ENCODE results near the gene MICU1. TPM values are rescaled to one million over a fixed set of nuclear protein-coding genes. Genes with fewer than 3 reads are reported as not detected.

Gene MICU1
- total RNA-seq, 3 donors from 2014 or later (not counting 1 experiment from before 2014, with no cell fraction given), result 27.9 to 30.9 (median 29.4) TPM

DNA sequence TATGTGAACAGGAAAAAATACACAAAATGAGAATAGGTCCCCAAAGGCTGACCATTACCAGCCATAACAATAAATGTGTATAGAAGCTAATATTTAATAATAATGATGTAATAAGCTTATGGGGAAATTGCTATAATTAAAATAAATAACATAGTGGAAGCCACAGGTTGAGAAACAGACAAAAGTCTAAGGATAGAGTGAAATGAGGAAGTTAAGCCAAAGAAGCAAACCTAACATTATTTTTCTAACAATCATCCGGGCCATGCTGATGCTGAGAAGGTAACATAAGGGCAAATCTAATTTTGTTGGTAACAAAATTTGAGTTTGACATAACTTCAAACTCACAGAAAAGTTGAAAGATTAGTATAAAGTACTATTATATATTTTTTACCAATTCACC is 115.9 kb downstream of the MICU1 start:
- no peak overlapping the region for H3K4me3 ChIP-seq (ENCODE audit: low read length)
- no peak overlapping the region for H3K27ac ChIP-seq (ENCODE audit: low read length)
- no peak for TF ChIP-seq CTCF (IDR thresholded peaks at IDR 0.05)
- peaks cover 3 to 8% of the 10 kb centered on the region in 2 donors for H3K9me3 Mint-ChIP-seq
- ATAC-seq, result no peak
- DNase-seq, result no peak
- no peak overlapping the region for H3K27ac Mint-ChIP-seq
- no peaks in the 10 kb centered on the region for H3K4me1 Mint-ChIP-seq
- H3K27me3 Mint-ChIP-seq (ENCODE audit: low read depth in 2 of 2), result no peaks in the 10 kb centered on the region
- no peaks in the 10 kb centered on the region for H3K36me3 ChIP-seq (ENCODE audit: control insufficient read depth, insufficient read depth, low read length)
- no peaks in the 10 kb centered on the region for H3K27me3 ChIP-seq (ENCODE audit: control insufficient read depth, insufficient read depth, low read length)
- intact Hi-C loops (cut with micrococcal nuclease), result no loop called here
- no peaks in the 10 kb centered on the region for H3K9me3 ChIP-seq (ENCODE audit: control insufficient read depth, insufficient read depth, low read length)
- no CpG with 5 or more reads among the region's 1 CpG for WGBS (ENCODE audit: insufficient coverage)
- no peaks in the 10 kb centered on the region for H3K4me1 ChIP-seq (ENCODE audit: control insufficient read depth, insufficient read depth, low read length)
- H3K4me3 Mint-ChIP-seq, result no peak overlapping the region
- peaks cover 13% of the 10 kb centered on the region for H3K36me3 Mint-ChIP-seq

DNA sequence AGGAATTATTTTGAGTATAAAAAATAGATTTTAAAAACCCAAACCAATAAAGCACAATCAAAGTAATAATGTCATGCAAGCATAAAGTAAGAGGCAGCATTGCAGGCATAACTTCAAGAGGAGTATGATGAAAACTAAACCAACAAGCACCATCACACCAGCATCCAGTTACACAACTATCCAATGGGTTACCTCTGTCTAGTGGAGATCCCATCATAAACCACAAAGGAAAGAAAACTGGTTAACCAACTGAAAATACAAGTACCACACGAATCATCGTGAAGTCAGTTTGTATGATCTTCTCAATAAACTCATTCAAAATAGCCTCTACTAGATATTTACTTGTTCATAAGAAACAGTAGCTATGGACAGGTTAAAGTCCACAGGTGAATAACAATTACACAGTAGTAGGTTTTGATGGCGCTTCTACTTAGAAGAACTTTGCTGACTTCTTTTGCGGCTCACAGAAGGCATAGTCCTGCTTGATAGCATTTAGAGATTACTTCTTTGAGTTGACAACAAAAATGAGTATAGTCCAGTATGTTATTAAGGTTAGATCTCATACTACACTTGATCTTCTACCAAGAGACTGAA is 116.6 kb downstream of the MICU1 start:
- 90% methylated on average over 4 of the region's 4 CpGs for WGBS (ENCODE audit: insufficient coverage)
- no peak for TF ChIP-seq CTCF (IDR thresholded peaks at IDR 0.05)

DNA sequence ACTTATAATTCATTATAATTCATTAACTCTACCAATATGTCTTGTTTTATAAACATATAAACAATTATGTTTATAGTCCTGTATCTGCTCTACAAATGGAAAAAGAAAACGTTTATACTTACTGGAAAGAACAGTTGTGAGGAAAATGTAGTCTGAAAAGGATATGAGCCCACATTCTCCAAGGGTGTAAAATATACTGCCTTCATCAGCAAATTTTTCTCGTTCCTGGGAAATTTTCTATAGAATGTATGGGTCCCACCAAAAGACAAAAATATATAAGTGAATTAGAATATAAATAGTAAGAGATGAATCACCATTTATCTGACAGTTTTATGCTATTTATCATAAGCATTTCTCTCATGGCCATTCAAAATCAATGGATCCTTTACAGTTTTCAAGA is 117.8 kb downstream of the MICU1 start:
- ATAC-seq (no peak), DNase-seq (no peak)
- peaks cover 2 to 5% of the 10 kb centered on the region in 2 donors for H3K4me1 Mint-ChIP-seq
- no peak overlapping the region for H3K27ac Mint-ChIP-seq
- H3K27me3 ChIP-seq (ENCODE audit: control insufficient read depth, insufficient read depth, low read length), result no peaks in the 10 kb centered on the region
- H3K4me3 Mint-ChIP-seq, result no peak overlapping the region
- no peaks in the 10 kb centered on the region for H3K9me3 ChIP-seq (ENCODE audit: control insufficient read depth, insufficient read depth, low read length)
- H3K9me3 Mint-ChIP-seq, result peaks cover 0 to under 1% of the 10 kb centered on the region in 2 donors
- no CpG with 5 or more reads among the region's 2 CpGs for WGBS (ENCODE audit: insufficient coverage)
- TF ChIP-seq CTCF (IDR thresholded peaks at IDR 0.05), result no peak
- H3K36me3 Mint-ChIP-seq, result peaks cover 10% of the 10 kb centered on the region
- H3K27ac ChIP-seq (ENCODE audit: low read length), result no peak overlapping the region
- no peaks in the 10 kb centered on the region for H3K36me3 ChIP-seq (ENCODE audit: control insufficient read depth, insufficient read depth, low read length)
- no peak overlapping the region for H3K4me3 ChIP-seq (ENCODE audit: low read length)
- H3K27me3 Mint-ChIP-seq (ENCODE audit: low read depth in 2 of 2), result no peaks in the 10 kb centered on the region
- H3K4me1 ChIP-seq (ENCODE audit: control insufficient read depth, insufficient read depth, low read length), result no peaks in the 10 kb centered on the region
- intact Hi-C loops (cut with micrococcal nuclease), result no loop called here

More for the DNA sequence above, 116.6 kb downstream of the MICU1 start:
- DNase-seq, result no peak
- Histone ChIP-seq H3K9me3 (ENCODE audit: control insufficient read depth, insufficient read depth, low read length) (no peaks in the 10 kb centered on the region), H3K27ac (ENCODE audit: low read length) (no peak overlapping the region), H3K4me1 (ENCODE audit: control insufficient read depth, insufficient read depth, low read length) (no peaks in the 10 kb centered on the region), H3K27me3 (ENCODE audit: control insufficient read depth, insufficient read depth, low read length) (no peaks in the 10 kb centered on the region), H3K36me3 (ENCODE audit: control insufficient read depth, insufficient read depth, low read length) (no peaks in the 10 kb centered on the region), H3K4me3 (ENCODE audit: low read length) (no peak overlapping the region)
- no peaks in the 10 kb centered on the region for H3K27me3 Mint-ChIP-seq (ENCODE audit: low read depth in 2 of 2)
- H3K9me3 Mint-ChIP-seq, result peaks cover 0 to 8% of the 10 kb centered on the region in 2 donors
- peaks cover 9% of the 10 kb centered on the region for H3K36me3 Mint-ChIP-seq
- intact Hi-C loops (cut with micrococcal nuclease), result no loop called here
- no peak overlapping the region for H3K4me3 Mint-ChIP-seq
- no peak for ATAC-seq
- H3K27ac Mint-ChIP-seq, result no peak overlapping the region
- H3K4me1 Mint-ChIP-seq, result no peaks in the 10 kb centered on the region

DNA sequence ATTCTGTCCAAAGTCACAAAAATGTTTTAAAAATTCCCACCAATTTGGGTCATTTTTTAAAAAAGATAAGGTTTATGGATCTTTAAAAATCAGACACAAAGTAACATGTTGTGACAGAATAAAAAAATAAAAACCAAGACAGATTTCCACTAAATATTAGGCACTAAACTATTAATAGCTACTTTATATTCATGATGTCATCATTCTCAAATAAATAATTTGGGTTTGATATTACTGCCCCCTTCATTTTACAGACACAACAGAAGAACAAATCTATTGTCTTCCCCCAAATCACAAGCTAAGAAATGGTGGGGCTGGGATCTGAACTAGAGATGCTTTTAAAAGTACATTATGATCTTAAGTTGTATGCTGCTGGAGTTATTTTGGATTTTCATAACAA is 119.4 kb downstream of the MICU1 start:
- Histone ChIP-seq H3K9me3 (ENCODE audit: control insufficient read depth, insufficient read depth, low read length) (no peaks in the 10 kb centered on the region), H3K27ac (ENCODE audit: low read length) (no peak overlapping the region), H3K27me3 (ENCODE audit: control insufficient read depth, insufficient read depth, low read length) (no peaks in the 10 kb centered on the region), H3K4me1 (ENCODE audit: control insufficient read depth, insufficient read depth, low read length) (no peaks in the 10 kb centered on the region), H3K4me3 (ENCODE audit: low read length) (no peak overlapping the region), H3K36me3 (ENCODE audit: control insufficient read depth, insufficient read depth, low read length) (no peaks in the 10 kb centered on the region)
- Mint-ChIP-seq H3K9me3 (no peaks in the 10 kb centered on the region), H3K27me3 (ENCODE audit: low read depth in 2 of 2) (no peaks in the 10 kb centered on the region), H3K27ac (no peak overlapping the region), H3K4me1 (peaks cover 5 to 6% of the 10 kb centered on the region in 2 donors), H3K4me3 (no peak overlapping the region), H3K36me3 (peaks cover 10% of the 10 kb centered on the region)
- intact Hi-C loops (cut with micrococcal nuclease), result no loop called here
- ATAC-seq, result no peak
- no peak for TF ChIP-seq CTCF (IDR thresholded peaks at IDR 0.05)
- DNase-seq, result no peak

Measured in natural killer cell (primary cell).